GM15510 (cell line): ENCODE results near the gene FHOD3.

Source experiments
- POLR2A ChIP-seq: IDR thresholded peaks from 3 replicates; pipeline ENCODE4 v1.6.1; 2011; ENCODE audit warnings: borderline replicate concordance; ENCODE audit not compliant: insufficient read length; ENCODE audit errors: extremely low read depth

FHOD3 gene

GRCh38 chr18:36640021-36640952 is 342.8 kb downstream of the FHOD3 start:
- TF ChIP-seq POLR2A = no peak

GRCh38 chr18:36643061-36643460 is 345.5 kb downstream of the FHOD3 start:
- no peak for TF ChIP-seq POLR2A

DNA sequence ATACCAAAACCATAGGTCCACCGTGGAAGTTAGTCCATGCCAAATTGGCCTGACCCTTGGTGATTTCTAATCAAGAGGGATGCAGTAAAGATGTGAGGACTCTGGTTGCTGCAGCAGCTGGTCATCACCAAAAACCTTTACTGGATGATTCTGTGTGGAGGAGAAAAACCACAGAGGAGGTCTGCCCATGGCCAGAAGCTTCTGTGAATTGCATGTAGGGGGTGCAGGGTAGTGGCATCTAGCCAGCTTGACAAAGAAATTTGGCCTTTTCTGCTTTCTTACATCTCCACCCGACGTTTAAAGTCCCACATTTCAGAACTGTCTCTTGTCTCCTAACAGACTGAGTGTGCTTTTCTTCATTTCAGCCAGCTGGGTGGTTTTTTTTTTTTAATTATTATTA is 351.3 kb downstream of the FHOD3 start:
- no peak for TF ChIP-seq POLR2A

GRCh38 chr18:36649205-36649604 is 351.7 kb downstream of the FHOD3 start:
- TF ChIP-seq POLR2A = no peak

DNA sequence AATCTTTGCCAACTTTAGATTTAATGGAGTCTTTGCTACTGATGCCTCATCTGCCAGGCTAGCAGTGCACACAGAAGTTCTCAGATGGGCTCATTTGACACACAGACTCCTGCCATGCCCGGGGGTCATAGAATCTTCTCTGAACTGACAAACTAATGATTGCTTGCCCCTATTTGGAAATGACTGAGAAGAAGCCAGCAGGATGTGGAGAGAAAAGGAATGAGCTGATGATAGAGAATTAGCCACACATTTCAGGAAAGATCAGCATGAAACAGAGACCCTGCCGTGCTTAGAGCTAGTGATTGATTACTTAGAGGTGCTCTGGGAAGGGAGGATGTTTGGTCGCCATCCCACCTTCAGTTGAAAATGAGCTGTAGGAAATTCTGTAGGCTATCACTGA is 352.8 kb downstream of the FHOD3 start:
- no peak for TF ChIP-seq POLR2A

- TF ChIP-seq POLR2A = no peak
These were observed 353.4 kb downstream of the FHOD3 start for GRCh38 chr18:36650906-36651305.

GRCh38 chr18:36652503-36652902 is 355.0 kb downstream of the FHOD3 start:
- TF ChIP-seq POLR2A = no peak

DNA sequence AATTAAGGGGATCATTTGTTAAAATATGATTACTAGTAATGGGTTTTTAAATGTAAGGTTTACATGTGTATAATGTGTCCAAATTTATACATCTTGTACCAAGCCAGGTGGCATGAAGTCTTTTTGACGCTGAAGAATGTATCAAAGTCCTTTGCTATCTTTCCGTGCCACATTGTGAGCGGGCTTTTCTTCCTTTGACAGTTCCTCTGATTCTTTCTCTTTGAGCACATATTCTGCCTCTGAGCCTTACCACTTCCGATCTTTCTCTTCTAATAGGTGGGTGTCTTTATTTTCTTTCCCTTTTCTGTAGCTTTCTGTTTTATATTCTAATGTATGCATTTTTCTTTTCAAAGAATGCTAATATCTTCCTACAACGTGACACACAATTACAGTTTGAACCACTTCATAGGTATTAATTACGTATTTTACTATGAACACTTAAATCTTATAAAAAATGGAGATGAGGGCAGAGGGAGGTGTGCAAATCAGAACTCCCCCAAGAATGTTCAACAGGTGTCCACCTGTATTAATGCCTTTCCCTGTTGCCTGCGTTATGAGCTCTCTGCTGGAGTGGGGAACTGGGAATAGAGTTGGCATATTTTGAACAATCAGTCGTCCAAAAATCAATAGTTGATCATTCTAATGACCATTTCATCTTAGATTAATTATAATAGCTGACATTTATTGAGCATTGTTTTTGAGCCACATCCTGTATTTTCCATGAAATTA is 355.8 kb downstream of the FHOD3 start:
- TF ChIP-seq POLR2A = no peak

GRCh38 chr18:36653870-36654269 is 356.4 kb downstream of the FHOD3 start:
- TF ChIP-seq POLR2A = no peak

- no peak for TF ChIP-seq POLR2A
These were observed 357.6 kb downstream of the FHOD3 start for GRCh38 chr18:36655074-36655473.

DNA sequence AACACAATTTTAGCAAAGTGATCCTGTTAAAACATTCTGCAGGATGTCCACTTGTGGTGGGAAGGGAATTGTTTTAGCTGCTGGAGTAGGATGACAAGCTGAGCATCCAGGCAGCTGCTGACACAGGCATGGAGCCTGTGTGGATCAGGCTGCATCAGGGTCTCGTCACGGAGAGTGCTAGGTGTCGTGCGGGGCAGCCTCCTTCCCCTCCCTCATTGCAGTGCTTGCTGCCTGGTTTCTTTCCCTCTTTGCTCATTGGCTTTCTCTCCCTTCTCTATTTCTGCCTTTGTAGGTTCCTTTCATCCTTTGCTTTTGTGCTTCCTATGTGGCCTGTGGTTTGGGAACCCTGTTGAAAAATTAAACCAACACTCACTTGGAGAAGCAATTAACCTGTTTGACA is 358.4 kb downstream of the FHOD3 start:
- TF ChIP-seq POLR2A = no peak

DNA sequence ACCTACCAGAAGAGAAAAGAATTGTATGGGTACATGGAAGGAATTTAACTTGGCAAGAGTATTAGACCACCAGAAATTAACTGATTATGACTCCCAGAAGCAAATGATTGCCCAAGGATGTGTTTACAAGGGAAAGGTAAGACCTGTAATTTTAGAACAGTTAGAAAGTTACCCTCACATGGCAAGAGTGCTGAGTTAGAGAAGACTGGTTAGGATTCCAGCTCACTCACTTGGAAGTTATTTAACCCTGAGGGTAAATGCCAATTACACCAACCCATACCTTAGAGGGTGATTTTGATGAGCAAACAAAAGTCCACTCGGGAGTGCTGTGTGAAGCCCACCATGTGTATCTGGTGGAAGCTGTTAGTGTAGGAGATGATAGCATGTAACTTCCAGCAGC is 361.1 kb downstream of the FHOD3 start:
- no peak for TF ChIP-seq POLR2A

- TF ChIP-seq POLR2A = no peak
These were observed 362.8 kb downstream of the FHOD3 start for GRCh38 chr18:36660311-36660710.

DNA sequence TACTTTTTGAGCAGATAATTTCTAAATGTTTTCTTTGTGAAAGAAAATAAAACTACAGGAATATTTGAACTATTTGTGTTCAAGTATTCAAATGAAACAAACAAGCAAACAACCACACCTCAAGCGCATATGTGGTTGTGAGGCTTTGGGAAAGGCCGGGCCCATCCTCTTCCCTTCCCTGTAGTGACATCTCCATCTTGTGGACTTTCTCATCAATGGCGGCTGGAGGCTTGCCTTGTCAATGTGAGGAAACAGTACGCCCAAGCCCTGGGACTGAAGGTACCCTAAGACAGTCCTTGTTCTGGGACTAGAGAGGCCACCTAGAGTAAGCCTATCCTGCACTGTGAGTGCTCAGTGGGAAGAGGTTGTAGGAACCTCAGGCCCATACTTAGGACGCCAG is 364.5 kb downstream of the FHOD3 start:
- TF ChIP-seq POLR2A = no peak

GRCh38 chr18:36663312-36663711 is 365.8 kb downstream of the FHOD3 start:
- TF ChIP-seq POLR2A = no peak

- TF ChIP-seq POLR2A = no peak
These were observed 368.4 kb downstream of the FHOD3 start for GRCh38 chr18:36665952-36666351.
